Stimulated activated CD8-positive, alpha-beta memory T cell treated with anti-CD3 and anti-CD28 coated beads, Interleukin-7, amount 100 ng/mL, for 24 hours (primary cell): ENCODE measurements around the gene MSANTD3.
"Not testable (repeated sequence)": the region's sequence is repeated elsewhere in the genome, so short reads cannot be mapped to it uniquely, and the experiment has no call there.

Experiments used
- DNase-seq: peaks from one replicate; pipeline ENCODE4 v3.0.0-alpha.2; 2020; ENCODE audit warnings: low read depth

Gene MSANTD3, protein sequence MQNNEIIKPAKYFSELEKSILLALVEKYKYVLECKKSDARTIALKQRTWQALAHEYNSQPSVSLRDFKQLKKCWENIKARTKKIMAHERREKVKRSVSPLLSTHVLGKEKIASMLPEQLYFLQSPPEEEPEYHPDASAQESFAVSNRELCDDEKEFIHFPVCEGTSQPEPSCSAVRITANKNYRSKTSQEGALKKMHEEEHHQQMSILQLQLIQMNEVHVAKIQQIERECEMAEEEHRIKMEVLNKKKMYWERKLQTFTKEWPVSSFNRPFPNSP

DNA sequence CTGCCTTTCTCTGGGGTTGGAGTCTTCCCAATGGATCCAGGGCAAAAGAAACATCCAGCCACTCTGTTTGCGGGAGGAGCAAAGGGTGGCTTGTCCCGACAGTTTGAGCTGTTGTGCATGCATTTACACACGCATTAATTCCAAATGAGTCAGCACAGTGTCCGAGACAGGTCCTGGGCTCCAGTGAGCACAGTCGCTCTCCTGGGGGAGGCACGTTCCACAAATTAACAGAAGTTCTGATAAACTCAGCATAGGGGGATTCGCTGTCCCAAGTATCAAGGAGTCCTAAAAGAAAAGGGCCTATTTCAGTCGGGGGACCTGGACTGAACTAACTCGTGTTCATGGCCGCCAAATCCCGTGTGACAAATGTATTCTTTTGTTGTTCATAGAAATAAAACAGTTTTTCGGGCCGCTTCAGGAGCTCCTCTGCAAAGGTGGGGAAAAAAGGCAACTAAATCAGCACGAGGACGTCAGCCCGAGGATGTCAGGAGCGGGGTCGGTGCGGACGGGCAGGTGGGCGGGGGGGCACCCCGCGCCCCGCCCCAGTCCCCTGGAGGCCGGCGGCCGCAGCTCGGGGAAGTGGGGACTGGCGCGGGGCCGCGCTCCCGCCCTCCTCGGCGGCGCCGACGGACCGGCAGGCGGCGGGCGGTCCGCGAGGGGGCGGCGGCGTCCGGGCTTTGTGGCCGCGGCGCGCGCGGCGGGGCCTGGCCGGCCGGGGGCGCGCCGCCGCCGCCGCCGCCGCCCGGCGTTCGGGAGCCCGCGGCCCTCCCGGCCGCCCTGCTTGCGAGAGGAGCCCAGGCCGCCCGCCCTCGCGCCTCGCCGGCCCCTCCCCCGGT, at the start of gene MSANTD3:
Gene MSANTD3 (plus strand): TSS at position 614 of the 836 bp plus-strand sequence. CDS start 14,796 bp downstream, outside the sequence.
- DNase-seq = no peak

DNA sequence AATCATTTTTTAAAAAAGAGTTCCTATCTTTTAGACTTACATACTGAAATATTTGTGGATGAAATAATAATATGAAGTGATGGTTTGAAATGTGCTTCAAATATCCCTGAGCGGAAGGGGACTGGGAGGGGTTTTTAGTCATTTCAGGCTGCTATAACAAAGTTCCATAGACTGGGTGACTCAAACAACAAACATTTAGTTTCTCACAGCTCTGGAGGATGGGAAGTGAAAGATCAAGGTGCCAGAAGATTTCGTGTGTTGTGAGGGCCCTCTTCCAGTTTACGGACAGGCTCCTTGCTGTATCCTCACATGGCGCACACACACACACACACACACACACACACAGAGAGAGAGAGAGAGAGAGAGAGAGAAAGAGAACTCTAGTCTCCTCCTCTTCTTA, 47.1 kb upstream of the MSANTD3 start:
- DNase-seq = no peak

DNA sequence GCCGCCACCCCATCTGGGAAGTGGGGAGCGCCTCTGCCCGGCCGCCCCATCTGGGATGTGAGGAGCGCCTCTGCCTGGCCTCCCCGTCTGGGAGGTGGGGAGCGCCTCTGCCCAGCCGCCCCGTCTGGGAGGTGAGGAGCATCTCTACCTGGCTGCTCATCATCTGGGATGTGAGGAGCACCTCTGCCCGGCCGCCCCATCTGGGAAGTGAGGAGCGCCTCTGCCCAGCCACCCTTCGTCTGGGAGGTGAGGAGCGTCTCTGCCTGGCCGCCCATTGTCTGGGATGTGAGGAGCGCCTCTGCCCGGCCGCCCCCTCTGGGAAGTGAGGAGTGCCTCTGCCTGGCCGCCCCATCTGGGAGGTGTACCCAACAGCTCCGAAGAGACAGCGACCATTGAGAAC, 34.0 kb upstream of the MSANTD3 start:
- DNase-seq = not testable (repeated sequence)

DNA sequence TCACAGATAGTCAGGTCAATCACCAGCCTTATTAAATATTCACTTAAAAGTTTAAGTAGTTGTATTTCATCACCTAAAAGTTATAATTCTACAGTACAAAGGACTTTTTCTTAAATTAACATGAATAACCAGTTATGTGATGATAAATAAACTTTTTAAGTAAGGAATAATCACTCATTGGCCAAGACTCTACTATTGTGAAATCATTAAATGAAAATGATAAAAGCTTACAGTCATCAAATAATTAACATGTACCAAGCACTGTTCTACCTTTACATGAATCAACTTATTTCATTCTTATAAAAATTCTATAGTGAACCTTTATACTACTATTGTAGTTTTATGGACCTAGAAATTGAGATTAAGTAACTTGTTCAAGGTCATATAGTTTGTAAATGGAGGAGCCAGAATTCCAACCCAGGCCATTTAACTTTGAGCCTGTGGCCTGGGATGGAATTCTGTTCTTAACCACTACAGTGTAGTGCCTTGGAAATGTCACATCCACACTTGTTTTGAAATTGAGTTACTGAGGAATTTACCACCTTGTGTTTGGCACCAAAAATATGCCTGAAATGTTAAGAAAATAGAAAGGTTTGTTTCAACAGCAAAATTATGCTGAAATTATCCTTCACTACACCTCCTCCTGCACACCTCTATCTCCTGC, 32.8 kb upstream of the MSANTD3 start:
- DNase-seq = no peak

DNA sequence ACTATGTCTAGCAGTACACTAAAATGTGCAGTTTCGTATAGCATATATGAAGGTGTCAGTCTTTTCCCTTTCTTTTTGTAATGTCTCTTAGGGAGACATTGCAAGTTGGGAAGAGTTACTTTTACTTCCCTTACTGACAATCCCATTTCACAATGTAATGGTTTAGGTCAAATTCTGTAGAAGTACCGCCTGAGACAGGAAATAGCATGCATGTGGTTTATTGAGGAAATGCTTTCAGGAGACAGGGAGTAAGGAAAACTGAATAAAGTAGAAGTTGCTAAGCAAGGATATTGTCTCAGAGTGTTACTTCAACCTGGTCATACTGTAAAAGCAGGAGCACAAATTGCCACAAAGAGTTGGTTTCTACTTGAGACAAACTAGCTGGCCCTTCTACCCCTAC, 32.1 kb upstream of the MSANTD3 start:
- no peak for DNase-seq

DNA sequence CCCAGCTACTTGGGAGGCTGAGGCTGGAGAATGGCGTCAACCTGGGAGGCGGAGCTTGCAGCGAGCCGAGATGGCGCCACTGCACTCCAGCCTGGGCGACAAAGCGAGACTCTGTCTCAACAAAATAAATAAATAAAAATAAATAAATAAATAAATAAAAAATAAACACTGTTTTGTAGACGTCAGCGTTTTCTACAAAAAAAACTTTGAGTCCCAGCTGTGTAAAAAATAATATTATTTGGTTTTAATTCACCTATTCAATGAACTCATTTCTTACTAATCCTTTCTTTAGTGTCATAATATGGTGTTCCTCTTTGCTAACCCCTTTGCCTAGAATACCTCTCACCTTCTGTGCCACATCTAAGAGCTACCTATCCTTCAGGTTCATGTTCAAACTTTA, 30.2 kb upstream of the MSANTD3 start:
- no peak for DNase-seq

DNA sequence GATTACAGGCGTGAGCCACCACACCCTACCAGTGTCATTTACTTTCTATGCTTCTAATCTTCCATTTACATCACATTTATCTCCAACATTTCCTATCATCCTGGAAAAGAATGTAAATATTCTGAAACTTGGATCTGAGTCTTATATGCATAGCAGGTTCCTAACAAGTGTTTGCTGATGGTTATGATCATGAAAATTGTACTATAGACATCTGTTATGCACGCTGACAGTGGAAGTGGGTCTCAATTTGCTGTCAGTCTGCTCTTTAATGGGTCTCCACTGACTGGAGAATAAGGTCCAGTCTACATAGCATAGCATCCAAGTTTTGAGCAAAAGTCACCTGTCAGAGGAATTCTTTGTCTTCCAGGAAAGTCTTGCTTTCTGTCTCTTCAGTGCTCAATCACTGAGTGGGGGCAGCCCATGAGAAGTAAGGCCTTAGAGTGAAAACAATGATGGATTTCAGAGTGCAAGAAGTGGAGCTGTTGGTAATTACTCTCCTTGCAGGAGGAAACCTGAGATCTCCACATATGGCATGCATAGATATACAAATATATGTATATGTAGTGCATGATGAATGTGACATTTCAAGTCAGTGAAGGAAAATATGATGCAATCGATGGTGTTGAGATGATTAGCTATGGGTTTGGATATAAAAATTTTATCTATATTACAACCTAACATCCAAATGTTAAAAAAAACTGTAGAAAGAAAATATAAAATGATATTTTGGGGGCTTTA, 29.2 kb upstream of the MSANTD3 start:
- no peak for DNase-seq

DNA sequence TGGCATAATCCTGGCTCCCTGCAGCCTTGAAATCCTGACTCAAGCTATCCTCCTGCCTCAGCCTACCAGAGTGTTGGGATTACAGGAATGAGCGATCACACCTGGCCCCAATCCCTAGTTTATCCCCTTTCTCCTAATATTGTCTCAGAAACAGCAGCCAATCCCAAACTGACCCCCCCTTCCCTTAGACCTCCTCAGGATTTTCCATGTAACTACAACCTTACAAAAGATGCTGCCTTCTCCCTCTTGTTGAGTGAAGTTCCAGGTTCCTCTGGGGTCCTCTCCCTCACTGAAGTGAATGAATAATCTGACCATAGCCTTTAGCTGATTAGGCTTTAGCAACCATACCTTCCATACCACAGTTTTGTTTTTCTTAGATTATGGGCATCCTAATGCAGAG, 25.9 kb upstream of the MSANTD3 start:
- DNase-seq = no peak

DNA sequence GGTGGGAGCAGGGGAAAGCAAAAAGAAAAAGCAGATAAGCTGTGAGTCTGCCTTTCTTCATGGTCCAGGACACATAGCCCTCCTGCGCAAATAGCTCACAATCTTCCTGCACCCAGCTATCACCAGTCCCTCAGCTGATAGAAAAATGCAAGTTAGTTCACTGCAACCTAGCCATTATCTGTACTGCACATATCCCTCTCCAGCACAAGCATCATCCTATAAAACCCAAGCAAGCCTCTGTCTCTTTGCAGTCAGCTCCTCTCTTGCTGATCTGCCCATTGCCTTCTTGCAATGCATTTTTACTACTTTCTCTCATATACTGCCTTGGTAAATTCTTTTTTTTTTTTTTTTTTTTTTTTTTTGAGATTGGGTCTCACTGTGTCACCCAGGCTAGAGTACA, 20.0 kb upstream of the MSANTD3 start:
- no peak for DNase-seq

DNA sequence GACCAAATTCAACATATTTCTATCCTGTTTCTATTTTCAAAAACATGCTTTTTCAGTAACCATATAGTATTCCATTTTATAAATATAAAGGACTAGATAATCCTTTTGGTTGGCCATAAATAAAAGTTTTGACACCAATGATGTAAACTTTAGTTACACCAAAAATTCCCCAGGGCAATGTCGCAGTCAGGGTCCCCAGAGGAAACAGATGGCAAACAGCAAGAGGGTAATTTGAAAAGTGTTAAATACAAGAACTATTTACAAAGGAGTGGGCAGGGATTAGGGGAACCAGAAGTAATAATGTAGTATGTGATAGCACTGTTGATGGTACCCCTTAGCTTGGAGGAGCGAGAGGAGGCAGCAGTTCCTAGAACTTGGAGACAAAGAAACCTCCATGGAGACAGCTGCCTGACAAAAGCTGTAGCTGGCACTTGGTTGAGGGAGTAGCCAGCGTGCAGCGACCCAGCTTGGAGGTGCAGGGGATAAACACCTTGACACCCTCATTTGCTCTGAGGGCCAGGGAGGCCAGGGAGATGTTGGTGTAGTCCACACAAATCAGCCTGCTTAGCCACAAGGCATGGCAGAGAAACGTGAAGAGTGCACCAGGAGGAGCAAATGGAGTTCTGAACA, 18.3 kb upstream of the MSANTD3 start:
- no peak for DNase-seq

DNA sequence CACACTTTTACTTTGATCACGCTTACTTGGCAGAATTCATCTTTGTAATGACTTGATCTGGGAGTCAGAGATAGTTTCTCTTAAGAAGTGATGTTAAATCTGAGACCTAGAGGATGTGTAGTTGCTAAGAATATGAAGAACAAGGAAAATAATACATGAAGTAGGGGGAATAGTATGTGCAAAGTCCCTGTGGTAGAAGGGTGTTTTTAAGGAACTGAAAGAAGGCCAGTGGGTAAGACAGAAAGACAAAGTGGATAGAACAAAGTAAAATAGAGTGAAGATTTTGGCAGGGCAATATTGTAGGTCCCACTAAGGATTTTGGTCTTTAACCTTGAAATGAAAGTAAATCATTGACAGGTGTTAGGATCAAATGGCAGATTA, 17.8 kb upstream of the MSANTD3 start:
- DNase-seq = no peak

DNA sequence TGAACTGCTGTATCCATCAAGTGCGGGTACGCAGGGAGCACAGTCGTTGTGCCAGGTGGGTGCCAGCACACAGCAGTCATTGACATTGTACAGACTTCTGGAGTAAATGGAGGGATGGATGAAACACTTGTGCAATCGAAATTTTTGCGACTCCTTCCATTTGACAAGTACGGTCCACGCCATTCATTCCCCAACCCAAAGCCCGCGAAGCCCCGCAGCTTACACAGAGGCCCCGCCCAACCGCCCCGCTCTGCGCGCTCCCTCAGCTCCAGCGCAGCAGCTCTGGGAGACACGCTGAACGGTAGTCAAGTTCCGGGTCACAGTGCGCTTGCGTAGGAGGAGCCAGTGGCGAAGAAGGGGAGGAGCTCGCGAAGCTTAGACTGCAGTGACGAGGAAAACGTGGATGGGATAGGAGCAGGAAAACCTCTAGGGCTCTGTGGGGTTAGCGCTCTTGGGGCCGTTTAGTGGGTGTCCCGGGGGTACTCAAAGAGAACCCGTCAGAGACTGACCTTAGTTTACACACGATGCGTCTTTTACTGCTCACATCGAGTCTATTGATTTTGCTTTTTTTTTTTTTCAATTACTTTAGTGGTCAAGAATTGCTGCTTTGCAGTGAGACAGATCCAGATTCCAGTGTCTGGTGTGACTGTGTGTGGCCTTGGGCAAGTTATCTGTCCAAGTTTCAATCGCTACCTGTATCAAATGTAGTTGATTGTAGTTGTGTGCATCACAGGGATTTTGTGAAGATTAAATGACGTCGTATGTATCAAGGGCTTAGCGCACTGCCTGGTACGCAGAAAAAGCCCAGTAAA, 15.3 kb upstream of the MSANTD3 start:
- DNase-seq = peak; percentile 74

DNA sequence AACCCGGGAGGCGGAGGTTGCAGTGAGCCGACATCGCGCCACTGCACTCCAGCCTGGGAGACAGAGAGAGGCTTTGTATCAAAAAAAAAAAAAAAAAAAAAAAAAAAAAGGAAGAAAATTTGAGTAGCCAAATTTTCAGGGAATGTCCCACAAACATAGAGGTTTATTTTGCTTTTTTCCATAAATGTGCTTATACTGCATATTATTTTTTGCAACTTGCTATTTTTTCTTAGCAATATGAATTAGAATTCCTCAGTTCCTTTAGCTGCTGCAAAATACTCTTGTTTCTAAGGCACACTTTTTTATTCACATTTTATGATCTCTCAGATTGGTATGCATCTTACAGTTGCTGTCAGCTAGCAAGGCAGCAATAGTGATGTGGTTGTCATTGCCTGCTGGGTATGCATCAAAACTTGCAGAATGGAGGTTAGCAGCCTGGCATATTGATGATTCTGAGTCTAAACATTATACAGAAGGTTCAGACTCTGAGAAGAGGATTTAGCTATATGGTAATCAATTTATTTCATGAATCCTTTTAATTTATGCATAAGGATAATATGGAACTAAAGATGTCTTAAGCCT, 13.0 kb upstream of the MSANTD3 start:
- no peak for DNase-seq

DNA sequence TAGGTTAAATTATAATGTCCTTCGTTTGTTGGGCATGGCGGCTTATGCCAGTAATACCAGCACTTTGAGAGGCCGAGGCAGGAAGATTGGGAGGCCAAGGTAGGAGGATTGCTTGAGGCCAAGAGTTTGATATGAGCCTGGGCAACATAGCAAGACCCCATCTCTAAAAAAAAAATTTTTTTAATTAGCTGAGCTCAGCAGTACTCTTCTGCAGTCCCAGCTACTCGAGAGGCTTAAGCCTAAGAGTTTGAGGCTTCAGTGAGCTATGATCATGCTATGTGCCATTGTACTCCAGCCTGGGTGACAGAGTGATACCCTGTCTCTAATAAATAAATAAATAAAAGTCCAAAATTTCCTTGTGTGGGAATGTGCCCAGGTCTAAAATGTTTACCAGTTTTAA, 9.1 kb upstream of the MSANTD3 start:
- no peak for DNase-seq

DNA sequence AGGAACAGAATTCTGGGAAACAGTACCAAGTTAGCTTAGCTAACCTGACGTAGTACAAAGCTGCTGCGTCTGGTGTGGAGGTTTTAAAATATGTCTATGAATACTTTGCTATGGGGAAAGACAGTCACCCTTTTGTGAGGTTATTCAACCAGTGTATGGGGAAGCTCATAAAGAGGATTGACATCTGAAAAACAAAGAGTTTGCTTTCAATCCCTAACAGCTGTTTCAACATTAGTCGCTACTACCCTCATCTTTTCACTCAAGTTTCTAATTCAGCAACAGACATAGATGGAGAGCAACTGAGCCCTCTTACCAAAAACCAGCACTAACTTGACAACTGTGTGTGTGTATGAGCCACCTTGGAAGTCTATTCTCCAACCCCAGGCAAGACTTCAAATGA, 7.8 kb upstream of the MSANTD3 start:
- DNase-seq = no peak

DNA sequence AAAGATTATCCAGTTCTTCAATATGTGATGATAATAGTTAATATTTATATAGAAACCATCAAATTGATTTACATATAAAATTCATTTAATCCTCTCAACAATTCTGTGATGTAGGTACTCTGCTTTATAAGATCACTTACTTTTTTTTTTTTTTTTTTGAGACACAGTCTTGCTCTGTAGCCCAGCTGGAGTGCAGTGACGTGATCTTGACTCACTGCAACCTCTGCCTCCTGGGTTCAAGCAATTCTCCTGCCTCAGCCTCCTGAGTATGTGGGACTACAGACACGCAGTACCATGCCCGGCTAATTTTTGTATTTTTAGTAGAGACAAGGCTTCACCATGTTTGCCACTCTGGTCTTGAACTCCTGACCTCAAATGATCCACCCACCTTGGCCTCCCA, 5.8 kb upstream of the MSANTD3 start:
- DNase-seq = not testable (repeated sequence)

DNA sequence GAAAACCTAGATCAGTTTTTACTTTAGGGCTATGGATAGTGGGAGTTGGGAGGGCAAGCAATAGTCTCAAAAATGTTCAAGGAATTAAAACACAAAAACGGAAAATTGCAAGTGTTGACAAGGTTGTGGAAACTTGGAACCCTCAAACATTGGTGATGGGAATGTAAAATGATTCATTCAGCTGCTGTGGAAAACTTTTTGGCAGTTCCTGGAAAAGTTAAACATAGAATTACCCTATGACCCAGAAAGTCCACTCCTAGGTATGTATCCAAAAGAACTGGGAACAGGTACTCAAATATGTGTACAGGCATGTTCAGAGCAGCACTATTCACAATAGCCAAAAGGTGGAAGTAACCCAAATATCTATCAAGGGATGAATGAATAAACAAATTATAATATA, 1.2 kb upstream of the MSANTD3 start:
- no peak for DNase-seq

DNA sequence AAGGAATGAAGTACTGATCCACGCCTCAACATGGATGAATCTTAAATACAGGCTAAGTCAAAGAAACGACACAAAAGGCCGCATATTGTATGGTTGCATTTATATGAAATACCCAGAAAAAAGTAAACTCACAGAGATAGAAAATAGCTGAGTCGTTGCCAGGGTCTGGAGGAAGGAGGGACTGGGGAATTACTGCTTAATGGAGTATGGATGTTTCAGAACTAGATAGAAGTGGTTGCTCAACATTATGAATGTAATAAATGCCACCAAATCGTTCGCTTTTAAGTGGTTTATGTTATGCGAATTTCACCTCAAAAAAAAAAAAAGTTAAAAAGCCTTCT, 784 bp upstream of the MSANTD3 start:
- DNase-seq = no peak

DNA sequence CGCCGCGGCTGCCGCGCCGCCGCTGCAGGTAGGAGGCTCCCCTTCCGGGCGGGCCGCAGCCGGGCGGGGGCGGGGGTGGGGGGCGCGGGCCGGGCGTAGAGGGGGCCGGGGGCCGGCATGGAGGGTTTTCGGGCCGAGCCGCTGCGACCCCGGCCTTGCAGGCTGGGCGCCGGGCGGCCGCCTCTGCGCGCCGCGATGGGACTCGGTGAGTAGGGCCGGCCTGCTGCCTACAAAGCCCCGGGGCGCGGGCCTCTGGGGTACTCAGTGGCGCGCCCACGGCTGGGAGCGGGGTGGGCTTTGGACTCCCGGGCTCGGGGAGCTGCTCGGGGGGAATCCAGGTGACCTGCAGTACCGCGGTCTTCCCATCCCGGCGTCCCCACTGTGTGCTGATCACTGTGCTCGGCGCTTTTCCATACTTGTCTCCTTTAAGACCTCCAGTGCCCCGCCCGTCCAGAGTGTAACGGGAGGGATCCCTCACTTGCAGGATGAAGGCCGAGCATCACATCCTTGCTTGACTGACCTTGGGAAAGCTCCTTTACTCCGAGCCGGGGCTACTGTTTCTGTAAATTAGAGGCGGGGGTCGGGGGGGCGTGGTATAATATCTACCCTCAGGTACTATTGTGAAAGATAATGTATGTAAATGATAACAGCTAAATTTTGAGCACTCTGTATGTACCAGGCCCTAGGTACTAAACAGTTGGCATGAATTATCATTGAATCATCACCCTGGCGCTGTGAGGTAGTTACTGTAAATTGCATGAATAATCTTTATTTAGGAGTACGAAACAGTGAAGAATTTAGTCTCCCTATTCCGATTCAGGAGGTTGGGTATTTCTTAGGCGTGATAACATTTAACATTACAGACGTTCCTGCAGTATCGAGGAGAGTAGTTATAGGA, 672 bp downstream of the MSANTD3 start:
- DNase-seq = no peak
